Measurements from ENCODE around the gene SMARCB1.

SMARCB1 gene

DNA sequence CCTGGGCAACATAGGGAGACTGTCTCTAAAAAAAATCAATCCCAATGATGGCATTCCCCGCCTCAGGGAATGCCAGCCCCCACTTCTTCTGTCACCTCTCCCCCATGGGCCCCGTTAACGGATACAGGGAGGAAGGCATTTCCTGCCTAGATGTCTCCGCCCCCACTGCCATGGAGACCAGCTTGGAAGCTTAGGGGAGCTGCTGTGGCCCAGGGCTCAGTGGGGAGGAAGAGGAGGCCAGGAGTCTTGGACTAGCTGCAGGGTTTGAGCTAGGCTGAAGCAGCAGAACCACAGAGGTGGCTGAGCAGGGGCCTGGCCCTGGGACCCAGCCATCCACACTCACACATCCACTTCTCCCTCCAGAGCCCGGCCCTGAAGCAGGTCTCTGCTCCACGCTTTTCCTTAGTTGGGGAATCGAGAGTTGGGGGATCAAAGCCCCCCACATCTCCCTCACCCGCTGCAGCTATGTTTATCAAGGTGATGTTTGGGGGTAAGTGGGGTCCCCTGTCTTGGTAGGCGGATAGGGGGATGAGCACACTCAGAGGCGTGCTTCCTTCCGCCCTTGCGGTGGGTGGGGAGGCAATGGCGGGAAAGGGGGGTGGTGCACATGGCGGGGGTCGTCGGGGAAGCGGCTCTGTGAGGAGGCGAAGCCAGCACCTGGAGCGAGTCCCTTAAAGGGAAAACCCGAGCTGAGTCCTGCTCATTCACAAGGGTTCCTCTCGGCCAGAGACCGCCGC is 23.8 kb upstream of the SMARCB1 start, which contains the start of gene C22orf15:
Gene C22orf15, plus strand, starts transcription at position 149 of the 737 bp plus-strand sequence. Its CDS starts 317 bp downstream, at position 466.
- no peak for DNase-seq

DNA sequence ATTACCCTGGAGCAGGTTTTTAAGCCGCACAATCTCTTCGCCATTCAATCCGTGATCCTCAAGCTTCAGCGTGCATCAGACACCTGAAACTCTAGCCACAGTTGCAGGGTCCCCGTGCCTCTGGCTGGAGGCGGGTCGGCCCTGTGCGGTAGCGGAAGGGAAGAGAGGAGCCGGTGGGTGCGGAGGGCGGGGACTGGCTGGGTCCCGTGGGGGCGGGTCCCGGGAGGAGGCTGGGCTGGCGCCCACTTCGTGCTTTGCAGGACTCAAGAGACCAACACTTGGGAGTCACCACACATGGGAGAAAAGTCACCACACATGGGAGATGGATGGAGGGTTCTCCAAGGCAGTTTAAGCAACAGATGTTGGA is 23.2 kb upstream of the SMARCB1 start:
- no peak for DNase-seq

- no peak for DNase-seq
Measured at GRCh38 chr22:23763954-23764353, 22.8 kb upstream of the SMARCB1 start.

GRCh38 chr22:23764899-23765881 is 21.6 kb upstream of the SMARCB1 start:
- no peak for DNase-seq

- no peak for DNase-seq
Measured at GRCh38 chr22:23767303-23767672, 19.5 kb upstream of the SMARCB1 start.

- peak; percentile 80 to 86 for DNase-seq
Measured at GRCh38 chr22:23767673-23768548, 18.9 kb upstream of the SMARCB1 start, which contains the start of gene CHCHD10. Gene CHCHD10 (minus strand): TSS chr22:23767972. CDS start chr22:23767874, 98 bp downstream.

DNA sequence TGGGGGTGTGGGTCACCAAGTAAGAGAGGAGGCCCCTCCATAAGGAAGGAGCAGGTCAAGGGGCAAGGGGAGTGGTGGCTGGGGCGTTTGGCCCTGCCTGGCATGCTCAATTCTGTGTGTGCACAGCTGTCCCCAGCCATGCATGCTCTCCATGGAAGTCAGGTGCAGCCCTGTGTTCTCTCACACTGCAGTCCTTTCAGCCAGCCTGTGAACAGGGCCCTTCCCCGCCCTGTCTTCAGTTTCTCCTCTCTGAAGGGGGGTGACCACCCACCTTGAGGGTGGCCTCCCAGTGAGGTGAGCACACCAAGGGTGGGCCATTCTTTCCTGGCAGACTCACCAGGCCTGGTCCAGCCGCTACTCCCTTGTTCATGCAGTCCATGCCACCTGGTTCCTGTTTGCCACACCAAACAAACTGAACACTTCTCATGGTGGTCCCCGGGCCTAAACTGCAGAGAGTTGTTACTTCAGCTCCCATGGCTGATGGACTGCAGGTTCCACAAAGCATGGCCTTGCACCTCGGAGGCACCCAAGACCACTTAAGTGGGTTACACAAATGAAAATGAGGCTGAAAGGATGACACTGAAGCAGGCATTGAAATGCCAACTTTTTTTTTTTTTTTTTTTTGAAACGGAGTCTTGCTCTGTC is 17.3 kb upstream of the SMARCB1 start:
- DNase-seq: no peak

GRCh38 chr22:23772315-23772648 is 14.5 kb upstream of the SMARCB1 start:
- DNase-seq: no peak

- peak in 1 of 2 experiments; percentile 51 for DNase-seq
Measured at GRCh38 chr22:23772649-23773473, 13.9 kb upstream of the SMARCB1 start, which contains the start of gene MMP11. Gene MMP11 (plus strand): TSS chr22:23772849. CDS start chr22:23772871, 22 bp downstream.

DNA sequence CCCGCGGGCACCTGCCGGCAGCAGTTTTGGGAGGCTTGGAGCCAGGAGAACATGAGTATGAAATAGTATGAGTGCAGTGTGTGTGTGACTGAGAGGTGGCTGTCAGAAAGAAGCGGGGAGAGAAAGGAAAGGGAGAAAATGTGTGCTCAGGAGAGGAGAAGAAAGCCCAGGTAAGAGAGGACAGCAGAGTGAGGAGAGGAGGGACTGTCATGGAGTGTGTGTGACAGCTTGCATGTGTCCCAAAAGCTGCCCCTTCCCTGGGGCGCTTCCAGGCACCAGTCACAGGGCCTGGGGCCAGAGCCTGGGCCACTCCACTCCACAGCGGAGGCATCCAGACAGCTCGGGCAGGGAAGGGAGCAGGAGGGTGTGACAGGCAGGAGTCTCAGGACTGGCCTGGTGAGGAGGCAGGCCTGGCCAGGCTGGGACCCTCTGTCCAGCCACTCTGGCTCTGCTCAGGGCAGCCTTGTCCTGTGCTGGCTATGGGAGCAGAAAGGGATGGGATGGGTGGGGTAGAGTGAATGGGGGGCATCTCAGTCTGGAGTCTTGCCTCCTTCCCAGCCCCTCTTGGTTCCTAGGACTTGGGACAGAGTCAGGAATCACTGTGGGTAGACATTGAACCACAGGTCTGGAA is 13.2 kb upstream of the SMARCB1 start:
- no peak for DNase-seq

- DNase-seq: no peak
Measured at GRCh38 chr22:23774114-23774921, 12.4 kb upstream of the SMARCB1 start.

DNA sequence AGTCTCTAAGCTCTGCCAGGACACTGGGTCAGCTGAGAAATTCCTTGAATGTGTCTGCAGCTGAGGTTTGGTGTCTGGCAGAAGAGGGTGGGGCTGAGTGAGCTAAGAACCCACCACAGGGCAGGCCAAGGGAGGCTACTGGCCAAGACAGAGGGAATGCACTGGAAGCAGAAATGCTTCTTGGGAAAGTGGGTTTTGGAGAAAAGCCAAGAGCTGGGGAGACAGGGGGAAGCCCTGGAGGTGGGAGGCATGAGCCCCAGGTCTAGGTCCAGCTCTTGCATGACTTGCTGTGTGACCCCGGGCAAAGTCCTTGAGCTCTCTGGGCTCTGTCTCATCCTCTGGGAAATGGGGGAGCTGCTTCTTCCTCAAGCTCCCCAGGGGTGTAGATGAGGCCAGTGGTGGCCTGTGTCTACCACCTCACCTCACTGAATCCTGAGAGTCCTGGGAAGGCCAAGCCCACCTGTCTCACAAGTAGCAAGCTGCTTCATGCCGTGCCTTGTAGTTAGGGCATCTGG is 11.8 kb upstream of the SMARCB1 start:
- no peak for DNase-seq

DNA sequence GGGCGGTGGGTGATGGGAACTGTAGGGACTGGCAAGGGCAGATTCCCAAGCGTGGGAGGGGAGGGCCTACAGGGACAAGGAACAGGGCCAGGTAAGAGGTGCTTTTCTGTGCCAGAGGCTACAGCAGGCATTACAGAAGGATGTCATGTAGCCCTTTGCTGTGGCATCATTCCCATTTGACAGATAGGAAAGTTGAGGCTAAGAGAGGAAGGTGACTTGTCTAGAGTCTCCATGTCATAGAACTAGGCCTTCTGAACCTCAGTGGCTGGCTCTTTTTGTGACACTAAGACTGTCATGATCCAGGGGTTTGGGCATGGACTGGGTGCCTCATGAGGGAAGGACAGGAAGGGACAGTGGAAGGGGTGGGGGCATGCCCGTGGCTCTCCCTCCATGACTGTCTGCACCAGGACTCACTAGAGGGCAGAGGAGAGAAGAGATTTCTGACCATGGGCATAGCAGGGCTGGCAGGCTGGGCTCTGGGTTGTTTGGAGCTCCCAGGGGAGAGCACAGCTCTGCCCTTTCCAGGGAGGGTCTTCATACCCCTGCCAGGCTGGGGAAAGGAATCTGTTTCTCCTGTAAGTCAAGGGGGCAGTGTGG is 10.9 kb upstream of the SMARCB1 start:
- peak in 1 of 2 experiments; percentile 46 for DNase-seq

- DNase-seq: no peak
Measured at GRCh38 chr22:23777776-23778576, 8.8 kb upstream of the SMARCB1 start.

GRCh38 chr22:23778577-23778900 is 8.2 kb upstream of the SMARCB1 start:
- DNase-seq: no peak

DNA sequence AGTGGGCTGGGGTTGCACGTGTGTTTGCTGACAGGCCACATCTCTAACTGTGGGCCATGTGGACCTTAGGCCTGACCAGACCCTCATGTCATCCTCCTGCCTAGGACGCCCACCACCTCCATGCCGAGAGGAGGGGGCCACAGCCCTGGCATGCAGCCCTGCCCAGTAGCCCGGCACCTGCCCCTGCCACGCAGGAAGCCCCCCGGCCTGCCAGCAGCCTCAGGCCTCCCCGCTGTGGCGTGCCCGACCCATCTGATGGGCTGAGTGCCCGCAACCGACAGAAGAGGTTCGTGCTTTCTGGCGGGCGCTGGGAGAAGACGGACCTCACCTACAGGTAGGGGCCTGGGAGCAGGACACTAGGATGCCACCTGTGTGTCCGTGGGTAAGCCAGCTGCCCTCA is 7.7 kb upstream of the SMARCB1 start:
- DNase-seq: no peak

DNA sequence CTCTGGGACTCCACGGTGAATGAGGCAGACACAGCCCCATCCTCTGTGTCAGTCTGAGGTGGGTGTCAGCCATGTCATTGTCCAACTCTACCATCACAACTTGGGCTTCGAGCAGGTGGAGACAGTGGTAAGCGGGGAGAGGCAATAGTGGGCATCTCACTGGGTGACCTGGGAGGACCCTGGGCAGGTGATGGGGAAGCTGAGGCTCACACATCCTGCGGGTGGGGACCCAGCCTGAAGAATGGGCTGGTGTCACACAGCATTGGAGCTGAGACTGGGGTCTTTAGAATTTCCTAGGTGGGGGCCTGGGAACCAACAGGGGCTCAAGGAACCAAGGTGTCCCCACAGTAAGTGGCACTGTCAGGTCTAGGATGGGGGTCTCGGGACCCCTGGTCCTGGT is 7.0 kb upstream of the SMARCB1 start:
- no peak for DNase-seq

GRCh38 chr22:23780146-23780748 is 6.5 kb upstream of the SMARCB1 start:
- no peak for DNase-seq
